ENCODE data around the gene ARHGAP24.

The ARHGAP24 gene

DNA sequence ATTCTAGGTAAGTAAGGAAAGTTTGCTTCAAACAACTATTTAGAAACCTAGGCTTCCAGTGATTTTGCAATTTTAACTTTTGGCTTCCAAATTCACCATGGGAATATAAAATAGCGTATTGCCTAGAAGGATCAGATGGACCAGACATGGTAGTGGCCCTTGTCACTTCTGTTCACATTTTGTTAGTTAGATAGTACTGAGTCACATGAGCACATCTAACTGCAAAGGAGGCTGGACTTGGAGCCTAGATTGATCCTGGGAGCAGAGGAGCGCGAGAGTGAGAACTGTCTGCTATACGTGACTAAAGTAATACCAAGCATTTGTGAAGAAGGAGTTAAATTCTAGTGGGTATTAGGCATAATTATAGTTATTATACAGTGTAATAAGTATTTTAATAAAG, 102.4 kb downstream of the ARHGAP24 start:
- no peak for DNase-seq (ENCODE audit: low read depth in 1 of 2, low spot score in 1 of 2)

DNA sequence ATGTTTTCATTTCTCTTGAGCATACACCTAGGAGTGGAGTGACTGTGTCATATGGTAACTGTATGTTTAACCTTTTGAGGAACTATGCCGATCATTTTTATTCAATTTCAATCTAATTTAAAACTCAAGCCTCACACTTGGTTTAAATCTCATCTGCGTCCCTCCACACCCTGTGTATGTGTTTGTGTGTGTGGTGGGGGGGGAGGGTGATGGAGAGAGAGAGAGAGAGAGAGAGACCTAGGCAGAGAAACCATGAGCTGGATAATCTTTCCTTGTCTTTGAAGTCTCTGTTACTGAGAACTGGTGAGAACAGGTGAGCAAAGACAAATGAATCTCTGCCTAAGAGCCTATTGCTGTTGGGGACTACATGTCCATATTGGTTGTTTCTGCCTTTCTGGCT, 105.0 kb downstream of the ARHGAP24 start:
- no peak for DNase-seq (ENCODE audit: low read depth in 1 of 2, low spot score in 1 of 2)

DNA sequence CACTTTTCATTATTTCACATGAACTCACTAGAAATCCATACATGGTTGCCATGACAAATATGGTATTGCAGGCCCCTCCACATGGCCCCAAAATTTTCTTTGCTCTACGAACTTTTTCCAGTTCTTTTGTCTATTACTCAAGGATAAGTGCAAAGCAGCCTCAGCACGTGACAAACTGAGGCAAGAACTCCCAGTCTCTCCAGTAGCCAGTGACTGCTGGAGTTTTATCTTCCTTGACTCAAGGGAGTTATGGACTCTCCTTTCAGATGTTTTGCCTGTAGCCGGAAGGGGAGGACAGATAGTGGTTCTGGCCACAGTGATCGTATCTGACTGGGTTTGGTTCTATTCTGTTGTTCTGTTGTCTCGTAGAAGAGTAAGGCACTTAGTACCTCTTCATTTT, 105.5 kb downstream of the ARHGAP24 start:
- no peak for DNase-seq (ENCODE audit: low read depth in 1 of 2, low spot score in 1 of 2)

DNA sequence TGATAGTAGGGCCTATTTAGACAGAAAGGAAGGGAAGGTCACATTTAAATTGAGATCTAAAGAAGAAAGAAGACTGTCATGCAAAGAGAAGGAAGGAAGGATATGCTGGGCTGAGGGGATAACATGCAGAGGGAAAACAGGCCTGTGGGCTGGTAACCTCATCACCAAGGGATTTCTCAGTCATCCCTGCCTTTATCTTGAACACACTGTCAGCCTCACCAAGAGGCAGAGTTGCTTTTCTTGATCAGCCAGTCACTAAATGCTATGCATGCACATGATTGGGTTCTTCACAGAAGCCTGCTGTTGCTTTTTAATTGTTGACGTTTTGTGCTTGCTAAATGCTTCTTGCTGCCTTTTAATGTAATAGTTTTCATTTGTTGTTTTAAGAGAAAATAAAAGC, 113.0 kb downstream of the ARHGAP24 start:
- no peak for DNase-seq (ENCODE audit: low read depth in 1 of 2, low spot score in 1 of 2)

DNA sequence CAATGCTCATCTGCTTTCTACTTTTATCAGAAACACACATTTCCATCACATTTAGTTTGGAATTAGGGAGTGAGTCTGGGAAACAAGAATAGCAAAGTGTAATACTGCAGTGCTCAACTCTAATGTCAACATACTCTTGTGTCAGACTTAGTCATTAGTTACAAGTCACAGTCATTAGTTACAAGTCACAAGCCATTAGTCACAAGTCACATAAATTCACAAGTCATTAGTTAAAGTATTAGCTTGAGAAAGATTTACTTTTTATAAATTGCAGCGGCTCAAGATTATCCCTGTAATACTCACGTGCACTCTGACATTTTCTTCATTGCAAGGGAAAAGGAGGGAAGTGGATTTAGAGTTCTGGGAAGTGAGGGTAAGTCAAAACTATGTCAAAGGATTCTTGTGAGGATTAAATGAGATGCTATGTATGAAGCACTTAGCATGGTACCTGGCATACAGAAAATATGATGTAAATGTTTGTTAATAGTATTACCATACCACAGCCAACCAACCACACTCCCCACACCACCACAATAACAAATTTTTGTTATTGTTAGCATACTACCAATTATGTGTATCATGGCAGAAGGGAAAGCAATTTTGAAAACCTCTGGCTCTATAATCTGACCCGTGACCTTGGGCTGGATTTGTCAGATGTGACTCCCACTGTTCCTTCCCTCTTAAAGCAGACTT, 116.6 kb downstream of the ARHGAP24 start:
- no peak for DNase-seq (ENCODE audit: low read depth in 1 of 2, low spot score in 1 of 2)

DNA sequence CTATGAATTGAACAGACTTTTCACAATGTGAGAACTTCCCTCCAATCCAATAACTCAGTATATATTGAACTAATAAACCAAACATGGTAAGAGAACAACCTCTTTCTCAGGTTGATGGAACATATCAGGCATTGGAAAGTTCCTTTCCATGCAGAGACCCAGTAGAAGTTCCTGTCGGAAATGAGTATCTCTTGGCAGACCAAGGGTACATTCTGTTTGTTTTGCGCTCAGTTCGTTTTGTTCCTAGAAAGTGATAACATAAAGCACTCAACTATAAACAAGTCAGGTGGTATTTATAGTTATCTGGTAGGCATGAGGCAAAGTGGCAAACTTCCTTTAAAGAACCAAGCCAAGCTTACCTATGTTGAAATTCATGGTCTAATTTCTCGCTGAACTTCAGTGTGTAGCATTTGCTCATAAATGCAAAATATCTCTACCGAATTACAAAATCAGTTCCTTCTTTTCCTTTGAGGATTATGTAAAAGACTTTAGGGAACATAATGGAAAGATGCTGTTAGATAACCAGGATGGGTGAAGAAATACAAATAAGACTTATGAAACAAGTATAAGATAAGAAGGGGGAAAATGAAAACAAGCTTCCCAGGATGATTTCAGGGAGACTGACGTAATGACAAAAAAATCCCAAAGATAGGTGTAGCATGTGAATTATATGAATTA, 120.3 kb downstream of the ARHGAP24 start:
- no peak for DNase-seq (ENCODE audit: low read depth in 1 of 2, low spot score in 1 of 2)

DNA sequence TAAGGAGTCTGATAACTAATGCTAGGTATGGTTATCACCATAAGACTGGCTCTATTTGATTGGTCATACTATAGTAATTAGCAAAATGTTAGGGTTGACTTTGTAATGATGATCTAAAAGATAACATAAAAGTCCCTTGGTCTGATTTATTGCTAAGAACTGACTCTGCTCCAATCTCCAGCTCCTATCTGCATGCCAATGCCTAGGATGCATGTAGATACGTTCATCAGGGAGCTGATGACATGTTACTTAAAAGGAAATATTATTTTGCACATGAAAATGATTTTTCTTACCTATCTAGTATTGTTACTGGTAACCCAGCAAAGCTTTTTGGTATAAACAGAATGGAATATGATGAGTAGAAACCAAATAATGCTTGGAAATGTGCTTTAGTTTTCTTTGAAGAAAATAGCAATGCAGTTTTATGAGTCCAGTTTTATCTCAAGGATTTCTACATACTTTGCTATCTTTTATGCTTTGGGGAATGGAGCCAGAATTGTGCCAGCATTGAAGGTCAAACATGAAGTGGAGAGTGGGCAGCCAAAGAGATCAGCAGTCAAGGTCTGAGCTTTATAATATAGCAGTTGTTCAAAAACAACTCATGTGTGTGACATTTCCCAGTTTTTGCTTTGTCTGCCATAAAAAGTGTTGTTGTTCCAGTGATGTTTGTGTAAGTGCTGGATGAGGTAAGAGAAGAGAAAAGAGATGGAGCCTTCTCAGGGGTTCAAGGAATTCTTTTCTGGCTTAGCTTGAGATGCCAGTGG, 121.0 kb downstream of the ARHGAP24 start:
- DNase-seq (ENCODE audit: low read depth in 1 of 2, low spot score in 1 of 2) = no peak

DNA sequence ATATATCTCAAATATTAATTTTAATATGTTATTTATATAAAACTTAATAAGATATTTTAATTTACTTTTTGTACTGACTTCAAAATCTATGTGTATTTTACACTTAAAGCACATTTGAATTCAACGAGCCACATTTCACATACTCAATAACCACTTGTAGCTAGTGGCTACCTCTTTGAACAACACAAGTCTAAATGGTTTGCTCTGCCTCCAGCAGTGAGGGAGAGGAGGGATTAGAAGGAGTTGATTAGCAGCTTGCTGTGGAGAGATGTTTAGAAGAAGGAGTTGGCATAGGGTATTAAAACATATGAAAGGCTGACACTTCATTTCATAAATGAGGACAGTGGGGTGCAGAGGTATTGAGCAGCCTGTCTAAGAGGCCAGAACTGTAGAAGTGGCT, 124.0 kb downstream of the ARHGAP24 start:
- no peak for DNase-seq (ENCODE audit: low read depth in 1 of 2, low spot score in 1 of 2)

DNA sequence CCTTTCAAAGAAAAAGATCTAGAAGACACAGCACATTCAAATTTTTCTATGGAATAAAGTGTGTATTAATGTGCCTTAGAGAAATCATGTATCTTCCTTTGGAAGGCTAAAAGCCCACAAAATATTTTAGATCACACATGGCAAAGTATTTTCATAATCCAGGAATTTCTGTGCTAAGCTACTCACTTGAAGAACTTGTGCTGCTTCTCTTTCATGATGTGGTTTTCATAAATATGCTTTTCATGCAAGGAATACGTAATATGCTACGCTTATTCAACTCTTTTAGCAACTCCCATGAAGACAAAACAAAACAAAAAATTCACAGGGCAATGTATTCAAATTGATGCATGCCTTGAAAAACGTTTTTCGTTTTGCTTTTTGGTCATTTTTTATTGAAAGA, 125.6 kb downstream of the ARHGAP24 start:
- no peak for DNase-seq (ENCODE audit: low read depth in 1 of 2, low spot score in 1 of 2)

DNA sequence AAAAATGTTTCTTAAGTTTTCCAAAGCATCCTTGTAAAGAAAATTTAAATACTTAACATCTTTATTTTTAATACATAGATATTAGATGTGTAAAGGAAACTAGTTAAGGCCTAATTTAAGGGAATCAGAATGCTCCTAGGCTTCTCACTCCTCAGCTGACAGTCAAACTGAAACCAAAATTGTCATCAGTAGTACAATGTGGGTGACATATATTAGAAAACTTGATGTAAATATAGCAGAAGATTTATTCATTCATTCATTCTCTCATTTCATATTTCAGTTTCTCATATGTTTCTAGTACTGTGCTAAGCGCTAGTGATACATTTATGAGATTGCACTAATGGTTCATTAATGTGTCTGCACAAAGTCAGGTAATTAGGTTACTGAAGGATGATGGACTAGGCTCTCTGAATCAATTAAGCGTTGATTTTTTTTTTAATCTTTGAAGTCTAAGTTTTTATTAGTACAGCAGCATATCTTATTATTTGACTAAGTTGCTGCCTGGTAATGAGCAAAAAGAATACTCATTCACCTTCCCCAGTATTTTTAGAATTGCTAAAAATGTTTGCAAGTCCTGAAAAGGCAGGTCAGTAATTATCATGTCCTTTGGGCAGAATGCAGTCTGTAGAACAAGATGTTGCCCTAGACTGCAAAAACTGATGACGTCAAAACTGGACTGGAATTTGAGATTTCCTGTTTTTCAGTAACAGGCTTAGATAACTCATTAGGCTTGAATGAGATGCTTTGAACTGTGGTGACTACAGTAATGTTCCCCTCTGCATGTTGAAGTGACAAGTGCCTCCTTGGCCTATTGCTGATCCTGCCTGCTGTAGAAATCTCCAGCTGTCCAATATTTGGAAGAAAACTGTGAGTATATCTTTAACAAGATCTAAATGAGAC, 128.7 kb downstream of the ARHGAP24 start:
- no peak for DNase-seq (ENCODE audit: low read depth in 1 of 2, low spot score in 1 of 2)

DNA sequence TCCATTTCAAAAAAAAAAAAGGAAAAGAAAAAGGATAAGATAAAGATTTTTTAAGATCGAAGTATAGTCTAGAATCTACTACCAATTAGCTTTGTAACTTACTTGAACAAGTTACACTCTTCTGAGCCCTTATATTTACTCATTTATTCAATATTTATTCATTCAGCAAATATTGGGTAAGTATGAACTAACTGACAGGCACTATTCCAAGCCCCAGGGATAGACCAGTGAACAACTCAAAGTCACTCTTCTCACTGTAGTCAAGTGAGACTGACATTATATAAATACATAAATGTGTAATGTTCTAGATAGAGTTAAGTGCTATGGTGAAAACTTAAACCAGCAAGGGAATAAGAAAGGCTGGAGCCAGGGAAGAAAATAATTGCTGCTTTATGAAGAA, 131.6 kb downstream of the ARHGAP24 start:
- DNase-seq (ENCODE audit: low read depth in 1 of 2, low spot score in 1 of 2) = no peak

DNA sequence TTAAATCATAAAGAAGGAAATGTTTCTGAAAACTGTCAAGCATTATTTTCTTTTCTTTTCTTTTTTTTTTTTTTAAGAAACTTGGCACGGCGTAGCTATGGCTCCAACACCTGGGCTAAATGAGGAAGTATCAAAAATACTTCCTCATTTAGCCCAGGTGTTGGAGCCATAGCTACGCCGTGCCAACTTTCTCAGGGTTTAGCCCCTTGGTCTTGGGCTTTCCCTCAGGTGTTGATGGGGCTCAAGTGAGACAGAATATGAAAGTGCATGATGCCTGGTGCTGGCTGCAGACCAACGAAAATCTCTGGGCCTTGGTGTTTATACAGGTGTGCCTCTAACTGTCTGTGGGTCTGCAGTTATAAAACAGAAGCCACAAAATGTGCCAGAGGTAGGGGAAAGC, 132.7 kb downstream of the ARHGAP24 start:
- no peak for DNase-seq (ENCODE audit: low read depth in 1 of 2, low spot score in 1 of 2)

DNA sequence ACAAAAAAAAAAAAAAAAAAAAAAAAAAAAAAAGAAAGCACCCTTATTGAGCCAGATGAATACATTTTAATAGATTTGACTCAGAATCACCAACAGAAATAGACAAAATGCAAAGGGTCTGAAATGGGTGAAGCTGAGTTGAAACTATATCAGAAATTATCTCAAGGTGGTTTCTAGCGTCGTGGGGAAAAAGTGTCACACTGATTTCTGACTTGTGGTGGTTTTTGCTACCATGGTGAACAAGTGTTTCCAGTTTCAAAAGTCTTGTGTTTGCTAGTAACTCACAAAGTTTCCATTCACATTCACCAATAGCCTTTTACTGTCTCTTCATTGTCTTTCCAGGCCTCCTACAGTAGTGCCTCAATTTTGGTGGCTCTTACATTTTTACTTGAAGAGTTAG, 135.5 kb downstream of the ARHGAP24 start:
- DNase-seq (ENCODE audit: low read depth in 1 of 2, low spot score in 1 of 2) = no peak

DNA sequence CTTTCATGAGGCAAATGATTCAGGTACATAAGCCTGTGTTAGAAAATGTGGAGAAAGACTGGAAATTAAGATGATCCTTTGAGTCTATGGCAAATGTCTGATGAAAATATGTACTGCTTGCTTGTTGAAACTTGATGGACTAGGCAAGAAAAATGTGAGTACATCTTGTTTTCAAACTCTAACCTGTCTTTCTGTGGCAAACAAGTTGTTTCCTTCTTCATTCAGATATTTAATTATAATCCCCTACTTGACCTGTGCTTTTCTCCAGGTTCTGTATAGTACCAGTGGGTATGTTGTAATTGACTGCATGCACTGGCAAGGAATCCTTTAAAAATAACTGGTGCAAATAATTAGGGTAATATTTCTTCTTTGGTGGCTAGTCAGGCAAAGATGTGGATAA, 136.7 kb downstream of the ARHGAP24 start:
- no peak for DNase-seq (ENCODE audit: low read depth in 1 of 2, low spot score in 1 of 2)

DNA sequence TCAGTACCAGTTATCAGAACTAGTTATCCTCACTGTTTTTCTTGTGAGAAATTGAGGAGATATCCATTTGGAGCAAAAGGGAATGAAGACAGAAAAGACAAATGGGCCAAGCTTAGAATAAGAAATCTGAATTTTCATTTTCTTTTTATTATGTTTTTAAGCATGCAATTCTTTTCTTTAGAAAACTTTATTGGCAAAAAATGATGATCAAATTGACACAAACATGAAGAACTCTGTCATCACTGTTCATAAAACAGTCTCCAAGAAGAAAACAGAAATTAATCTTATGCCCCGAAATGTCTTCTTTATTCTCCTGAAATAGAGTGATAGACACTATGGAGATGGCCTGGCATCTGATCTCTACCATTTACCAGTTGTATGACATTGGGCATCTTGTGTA, 139.0 kb downstream of the ARHGAP24 start:
- DNase-seq (ENCODE audit: low read depth in 1 of 2, low spot score in 1 of 2) = no peak

DNA sequence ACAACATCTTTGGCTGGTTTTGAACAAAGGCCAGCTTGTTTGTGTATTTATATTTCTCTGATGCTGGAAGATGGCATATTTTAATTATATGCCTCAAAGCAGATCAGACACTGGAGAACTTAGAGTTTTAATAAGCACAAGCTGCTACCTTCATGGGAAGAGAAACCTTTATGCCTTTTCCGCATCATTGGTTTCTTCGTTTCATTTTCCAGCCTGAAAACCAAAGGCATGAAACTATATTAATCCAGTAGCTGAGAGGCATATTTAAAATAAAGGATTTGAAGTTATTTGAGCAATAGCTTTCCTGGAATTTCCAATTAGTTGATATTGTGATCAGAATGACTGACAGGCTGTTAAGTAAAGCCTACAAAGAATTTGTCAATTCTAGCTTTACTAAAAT, 141.0 kb downstream of the ARHGAP24 start:
- no peak for DNase-seq (ENCODE audit: low read depth in 1 of 2, low spot score in 1 of 2)

DNA sequence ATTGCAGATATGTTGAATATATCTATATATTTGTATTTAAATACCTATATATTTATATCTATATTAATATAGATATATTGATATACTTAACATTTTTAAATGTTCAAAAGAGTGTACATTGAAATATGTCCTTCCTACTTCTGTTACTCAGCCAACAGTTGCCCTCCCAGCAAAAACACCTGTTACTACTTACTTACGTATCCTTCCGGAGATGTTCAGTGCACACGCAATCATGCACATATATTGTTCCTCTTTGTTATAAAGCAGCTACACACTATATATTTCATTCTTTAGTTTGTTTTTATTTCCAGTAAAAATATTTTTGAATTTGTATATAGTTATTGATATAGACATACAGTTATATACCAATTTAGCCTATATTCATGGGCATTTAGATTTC, 142.3 kb downstream of the ARHGAP24 start:
- no peak for DNase-seq (ENCODE audit: low read depth in 1 of 2, low spot score in 1 of 2)

DNA sequence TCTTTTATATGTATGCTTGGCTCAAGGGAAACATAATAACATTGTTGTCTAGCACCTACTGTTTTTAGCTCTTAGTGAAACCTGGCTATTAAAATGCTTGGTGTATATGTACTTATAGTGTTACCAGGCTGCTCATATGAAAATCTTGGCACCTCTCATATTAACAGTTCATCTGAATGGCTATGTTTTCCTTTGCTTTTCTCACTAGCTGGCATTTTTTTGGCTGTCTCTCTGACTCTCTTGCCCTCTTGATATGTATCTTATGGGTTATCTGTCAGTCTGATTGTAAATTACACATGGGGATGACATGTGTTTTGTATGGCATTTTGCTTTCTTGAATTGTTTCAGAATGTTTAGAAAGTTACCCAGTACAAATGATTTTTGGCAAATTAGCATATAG, 158.0 kb downstream of the ARHGAP24 start:
- DNase-seq (ENCODE audit: low read depth in 1 of 2, low spot score in 1 of 2) = no peak

DNA sequence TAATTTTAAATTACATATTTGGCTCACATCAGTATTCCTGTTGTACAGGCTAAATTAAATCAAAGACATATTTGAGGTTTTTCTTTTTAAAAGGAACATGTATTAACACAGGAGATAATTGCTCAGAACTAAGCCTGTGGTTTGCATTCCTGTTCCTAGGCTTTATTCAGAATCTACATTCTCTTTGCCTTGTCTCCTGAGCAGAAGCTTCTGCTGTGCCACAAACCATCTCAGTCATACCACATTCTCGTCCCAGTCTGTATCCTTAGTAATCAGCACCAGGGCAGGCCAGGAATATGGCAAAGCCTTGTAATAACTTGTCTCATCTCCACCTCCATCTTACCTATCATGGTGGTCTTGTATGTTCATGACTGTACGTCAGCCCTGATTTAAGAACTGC, 162.8 kb downstream of the ARHGAP24 start:
- DNase-seq (ENCODE audit: low read depth in 1 of 2, low spot score in 1 of 2) = no peak

DNA sequence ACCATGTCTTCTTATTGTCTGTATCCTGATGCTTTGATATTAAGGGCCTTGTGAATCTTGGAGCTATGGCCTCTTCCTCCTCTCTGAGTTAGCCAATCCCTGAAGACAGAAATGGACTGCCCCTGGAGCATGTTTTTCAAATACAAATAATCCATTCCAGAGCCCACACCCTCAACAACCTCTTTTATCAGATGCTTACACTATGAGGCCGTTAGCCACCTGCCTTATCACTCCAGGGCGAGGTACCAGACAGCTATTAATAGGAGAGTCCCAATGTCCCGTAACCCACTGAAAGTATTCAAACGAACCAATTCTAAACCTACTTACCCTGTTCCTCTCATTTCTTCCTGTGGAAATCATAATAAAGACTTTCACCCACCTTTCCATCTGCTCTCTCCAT, 165.0 kb downstream of the ARHGAP24 start:
- no peak for DNase-seq (ENCODE audit: low read depth in 1 of 2, low spot score in 1 of 2)

DNA sequence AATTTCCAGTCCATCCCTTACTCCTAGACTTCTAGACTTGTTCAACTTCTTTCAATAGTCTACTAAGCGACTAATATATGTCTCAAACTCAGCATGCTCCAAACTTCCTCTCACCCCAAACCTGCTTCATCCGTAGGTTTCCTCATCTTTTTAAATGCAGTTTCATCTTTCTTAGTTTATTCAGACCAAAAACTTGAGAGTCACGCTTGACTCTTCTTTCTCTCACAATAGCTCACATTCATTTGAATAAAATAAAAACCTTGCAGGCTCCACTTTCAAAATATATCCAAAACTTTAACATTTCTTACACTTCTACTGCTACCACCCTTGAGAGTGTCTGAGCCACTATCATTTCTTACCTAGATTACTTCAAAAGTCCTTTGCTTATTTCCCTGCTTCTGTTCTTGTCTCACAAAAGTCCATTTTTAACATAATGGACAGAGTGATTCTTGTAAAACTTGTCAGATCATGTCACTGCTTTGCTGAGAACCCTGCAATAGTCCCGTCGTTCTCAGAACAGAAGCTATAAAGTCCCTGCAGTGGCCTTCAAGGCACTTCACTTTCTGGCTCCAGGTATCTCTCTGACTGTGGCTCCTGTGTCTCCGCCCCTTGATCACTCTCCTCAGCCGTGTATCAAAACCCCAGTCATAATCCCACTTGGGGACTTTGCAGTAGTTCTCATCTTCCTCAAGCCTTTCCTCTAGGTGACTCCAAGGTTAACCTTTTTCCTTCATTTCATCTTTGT, 167.6 kb downstream of the ARHGAP24 start:
- no peak for DNase-seq (ENCODE audit: low read depth in 1 of 2, low spot score in 1 of 2)

Data from activated T-helper 1 cell treated with anti-CD3 and anti-CD28 coated beads, Interleukin-2, amount 50 U/mL, for 16 hours (primary cell).